Measurements from ENCODE around the gene SDCBP2. TPM values are rescaled to one million over a fixed set of nuclear protein-coding genes. Genes with fewer than 3 reads are reported as not detected.

Gene SDCBP2
- total and polyA plus RNA-seq, 10 of the 15 experiments (the other 5 are each of a cell fraction or from before 2014, with no cell fraction given): 0.16 to 2.4 (median 1.1) TPM; not detected in 1

GRCh38 chr20:1269235-1269634 is 59.7 kb downstream of the SDCBP2 start (continued):
- TF ChIP-seq SRF (IDR thresholded peaks at IDR 0.05; ENCODE audit: low read depth in 2 of 2, low read length in 2 of 2) (no peak), PML (IDR thresholded peaks at IDR 0.05; ENCODE audit: low read length) (no peak)

- no peaks in the 10 kb centered on the region; the same call in 2 of the 3 replicates for H3K9me3 ChIP-seq (replicated peaks; ENCODE audit: control insufficient read depth, insufficient read depth, low read length)
- SMC1A ChIA-PET (ENCODE audit: uncharacterized antibody, unreplicated experiment): no interaction called here
- H3K9ac ChIP-seq (ENCODE audit: control insufficient read depth, insufficient read depth, low read length): no peak overlapping the region
- no peak for ATAC-seq
- no peak for DNase-seq (ENCODE audit: low read depth, low spot score)
- POLR2A ChIA-PET: no interaction called here
- H3K4me3 ChIP-seq: no peak overlapping the region
- 38% methylated on average over 3 of the region's 3 CpGs for WGBS (ENCODE audit: insufficient coverage, insufficient replicate concordance, low lambda C conversion rate, missing lambda C conversion rate)
- no peak overlapping the region for H3K4me2 ChIP-seq (ENCODE audit: control insufficient read depth, insufficient read depth)
- no peaks in the 10 kb centered on the region for H3K4me1 ChIP-seq (ENCODE audit: control insufficient read depth, insufficient read depth, low read length)
- H3K27ac ChIP-seq (ENCODE audit: control insufficient read depth, insufficient read depth): no peak overlapping the region
- BruUV-seq (replicated peaks): no TSS peak
- CTCF ChIA-PET: no interaction called here
- in situ Hi-C loops (cut with MboI): no loop called here
- peaks cover 3 to 10% of the 10 kb centered on the region in 2 experiments for H3K27me3 ChIP-seq (replicated peaks in 1 of 2; ENCODE audit: control insufficient read depth in 2 of 2, insufficient read depth in 2 of 2, low read length in 1 of 2)
- no peaks in the 10 kb centered on the region for H3K79me2 ChIP-seq (ENCODE audit: control insufficient read depth, insufficient read depth, low read length)
- no peak for FAIRE-seq
- no peak overlapping the region for H2AFZ ChIP-seq (ENCODE audit: control insufficient read depth, low read depth, low read length)
- intact Hi-C loops (cut with micrococcal nuclease; ENCODE audit: unreplicated experiment): no loop called here
- H3K36me3 ChIP-seq (ENCODE audit: control insufficient read depth in 2 of 2, insufficient read depth in 2 of 2, low read length in 1 of 2): no peaks in the 10 kb centered on the region
- RAD21 ChIA-PET (ENCODE audit: unreplicated experiment): no interaction called here
- no peaks in the 10 kb centered on the region for H4K20me1 ChIP-seq (ENCODE audit: control insufficient read depth, insufficient read depth)
- TF ChIP-seq TAF1 (IDR thresholded peaks at IDR 0.05; ENCODE audit: borderline replicate concordance, low read depth, low read length) (no peak), ATF3 (IDR thresholded peaks at IDR 0.05; ENCODE audit: borderline replicate concordance, extremely low read depth, low read depth, low read length) (no peak), SUZ12 (IDR thresholded peaks at IDR 0.05; ENCODE audit: unreplicated experiment) (no peak), SMAD1 (IDR thresholded peaks at IDR 0.05; ENCODE audit: low read depth, partially characterized antibody) (no peak), KLF5 (IDR thresholded peaks at IDR 0.05; ENCODE audit: partially characterized antibody) (no peak), E4F1 (IDR thresholded peaks at IDR 0.05; ENCODE audit: borderline replicate concordance, partially characterized antibody) (no peak), NFIC (IDR thresholded peaks at IDR 0.05; ENCODE audit: low read depth, low read length) (no peak), RAD21 (IDR thresholded peaks at IDR 0.05; ENCODE audit: insufficient read depth, low read depth, low read length) (no peak), SP1 (IDR thresholded peaks at IDR 0.05; ENCODE audit: low read depth, low read length) (no peak), SREBF2 (IDR thresholded peaks at IDR 0.05; ENCODE audit: low read length) (no peak), SPI1 (IDR thresholded peaks at IDR 0.05; ENCODE audit: borderline replicate concordance, insufficient read depth, low read depth, low read length) (no peak), MYB (IDR thresholded peaks at IDR 0.05; ENCODE audit: borderline replicate concordance, low read depth, low read length) (no peak), E2F8 (IDR thresholded peaks at IDR 0.05; ENCODE audit: low read depth, partially characterized antibody) (no peak), TCF3 (IDR thresholded peaks at IDR 0.05; ENCODE audit: borderline replicate concordance, insufficient read depth, low read depth, low read length) (no peak), EGR1 (IDR thresholded peaks at IDR 0.05; ENCODE audit: borderline replicate concordance in 1 of 2, low read depth in 2 of 2, low read length in 2 of 2) (no peak)
These were observed 61.0 kb downstream of the SDCBP2 start for GRCh38 chr20:1267809-1268374.

Measured in GM12878 (cell line).